MM.1S (cell line): ENCODE results near the gene VSIR.

Experiments used
- DNase-seq: peaks from one replicate; pipeline ENCODE4 v3.0.0-alpha.2; 2015
- H2AFZ ChIP-seq: fragments of 300-600 bp; sonication (generic); 2 replicates; pipeline ENCODE4 v1.6.0; 2016; ENCODE audit warnings: antibody characterized with exemption, low read length
- H3F3A ChIP-seq: fragments of 300-600 bp; sonication (generic); 2 replicates; pipeline ENCODE4 v1.6.1; 2016; ENCODE audit warnings: mild to moderate bottlenecking, antibody characterized with exemption, low read length, moderate library complexity, mixed read lengths; ENCODE audit not compliant: insufficient read depth
- H3K27ac ChIP-seq: fragments of 300-600 bp; sonication (generic); 2 replicates; pipeline ENCODE4 v1.5.1; 2016; ENCODE audit warnings: mild to moderate bottlenecking, low read length
- H3K27me3 ChIP-seq: fragments of 300-600 bp; sonication (generic); replicated peaks from 2 replicates; pipeline ENCODE4 v1.6.0; 2016; ENCODE audit warnings: low read length; ENCODE audit not compliant: insufficient read depth
- H3K36me3 ChIP-seq: fragments of 300-600 bp; sonication (generic); replicated peaks from 2 replicates; pipeline ENCODE4 v1.6.1; 2016; ENCODE audit warnings: mild to moderate bottlenecking, low read length, mixed read lengths; ENCODE audit not compliant: insufficient read depth
- H3K4me1 ChIP-seq: fragments of 300-600 bp; sonication (generic); 2 replicates; pipeline ENCODE4 v1.6.1; 2016; ENCODE audit warnings: low read length, mixed read lengths
- H3K4me2 ChIP-seq: fragments of 300-600 bp; sonication (generic); 2 replicates; pipeline ENCODE4 v1.6.0; 2016; ENCODE audit warnings: low read depth, low read length
- H3K4me3 ChIP-seq: fragments of 300-600 bp; sonication (generic); 2 replicates; pipeline ENCODE4 v1.5.1; 2016; ENCODE audit warnings: low read length, mixed read lengths
- H3K79me2 ChIP-seq: fragments of 300-600 bp; sonication (generic); 2 replicates; pipeline ENCODE4 v1.6.1; 2016; ENCODE audit warnings: mixed run types, low read length, mixed read lengths
- H3K9ac ChIP-seq: fragments of 300-600 bp; sonication (generic); 2 replicates; pipeline ENCODE4 v1.6.1; 2016; ENCODE audit warnings: low read length, mixed read lengths
- H3K9me2 ChIP-seq: fragments of 300-600 bp; sonication (generic); replicated peaks from 2 replicates; pipeline ENCODE4 v1.6.1; 2016; ENCODE audit warnings: mild to moderate bottlenecking, low read length, mixed read lengths; ENCODE audit not compliant: insufficient read depth
- H3K9me3 ChIP-seq: fragments of 300-600 bp; sonication (generic); replicated peaks from 2 replicates; pipeline ENCODE4 v1.6.1; 2016; ENCODE audit warnings: mild to moderate bottlenecking, low read length, mixed read lengths; ENCODE audit not compliant: insufficient read depth
- H4K20me1 ChIP-seq: fragments of 300-600 bp; sonication (generic); 2 replicates; pipeline ENCODE4 v1.6.1; 2016; ENCODE audit warnings: mild to moderate bottlenecking, low read length, moderate library complexity, mixed read lengths; ENCODE audit not compliant: insufficient read depth
- EZH2 ChIP-seq: fragments of 300-600 bp; sonication (generic); optimal IDR thresholded peaks from 2 replicates; pipeline ENCODE3; 2017; ENCODE audit warnings: low read depth, mild to moderate bottlenecking, antibody characterized with exemption, low read length, mixed read lengths
- EZH2phosphoT487 ChIP-seq: fragments of 300-600 bp; sonication (generic); IDR thresholded peaks from 2 replicates; pipeline ENCODE4 v1.6.1; 2018; ENCODE audit warnings: antibody characterized with exemption, low read length
- TF ChIP-seq, protein P1 (sequence below): fragments of 300-600 bp; sonication (generic); IDR thresholded peaks from 2 replicates; pipeline ENCODE4 v1.5.1; 2016; ENCODE audit warnings: antibody characterized with exemption, low read length, mixed read lengths

Gene VSIR

DNA sequence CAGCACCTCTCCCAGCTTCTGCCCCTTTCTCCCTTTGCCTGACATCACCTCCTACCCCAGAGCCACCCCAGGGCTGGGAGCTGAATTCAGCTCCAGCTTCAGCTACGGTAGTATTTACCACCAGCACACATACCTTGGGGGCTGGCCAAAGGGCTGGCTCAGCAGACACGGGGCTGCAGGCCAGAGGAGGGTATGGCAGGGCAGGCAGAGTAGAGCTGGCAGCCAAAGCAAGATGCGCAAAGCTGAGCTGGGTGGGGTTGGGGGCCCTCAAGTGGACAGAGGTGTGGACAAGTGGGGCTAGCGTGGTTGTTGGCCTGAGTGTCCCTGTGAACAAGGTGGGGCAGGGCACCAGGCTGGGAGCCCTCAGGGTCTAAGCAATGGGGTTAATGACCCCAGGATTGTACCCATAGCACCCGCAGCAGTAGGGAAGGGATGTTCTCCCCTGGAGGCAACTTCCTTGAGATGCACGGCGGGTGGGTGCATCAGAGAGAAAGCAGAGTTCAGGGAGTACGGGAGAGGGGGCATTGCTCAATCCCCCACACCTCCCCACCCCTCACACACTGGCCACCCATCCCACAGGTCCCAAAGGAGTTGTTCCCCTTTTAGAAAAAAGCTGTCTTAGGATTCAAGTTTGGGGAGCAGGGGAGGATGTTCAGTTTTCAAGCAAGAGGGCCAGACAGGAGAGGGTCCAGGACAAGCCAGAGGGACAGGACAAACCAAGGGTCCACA lies 8.0 kb downstream of the VSIR start:
- Histone ChIP-seq H2AFZ (no peak overlapping the region), H3K36me3 (no peaks in the 10 kb centered on the region), H3K9ac (no peak overlapping the region), H3F3A (peaks cover 6% of the 10 kb centered on the region), H3K9me3 (no peaks in the 10 kb centered on the region), H3K9me2 (no peaks in the 10 kb centered on the region), H3K4me1 (peaks cover 10% of the 10 kb centered on the region), H3K27ac (no peak overlapping the region), H3K27me3 (no peaks in the 10 kb centered on the region), H3K4me2 (no peak overlapping the region), H3K79me2 (no peaks in the 10 kb centered on the region; the same call in 1 of the 2 replicates), H3K4me3 (no peak overlapping the region), H4K20me1 (no peaks in the 10 kb centered on the region)
- no peak for TF ChIP-seq EZH2phosphoT487
- no peak for TF ChIP-seq EZH2
- DNase-seq = no peak

DNA sequence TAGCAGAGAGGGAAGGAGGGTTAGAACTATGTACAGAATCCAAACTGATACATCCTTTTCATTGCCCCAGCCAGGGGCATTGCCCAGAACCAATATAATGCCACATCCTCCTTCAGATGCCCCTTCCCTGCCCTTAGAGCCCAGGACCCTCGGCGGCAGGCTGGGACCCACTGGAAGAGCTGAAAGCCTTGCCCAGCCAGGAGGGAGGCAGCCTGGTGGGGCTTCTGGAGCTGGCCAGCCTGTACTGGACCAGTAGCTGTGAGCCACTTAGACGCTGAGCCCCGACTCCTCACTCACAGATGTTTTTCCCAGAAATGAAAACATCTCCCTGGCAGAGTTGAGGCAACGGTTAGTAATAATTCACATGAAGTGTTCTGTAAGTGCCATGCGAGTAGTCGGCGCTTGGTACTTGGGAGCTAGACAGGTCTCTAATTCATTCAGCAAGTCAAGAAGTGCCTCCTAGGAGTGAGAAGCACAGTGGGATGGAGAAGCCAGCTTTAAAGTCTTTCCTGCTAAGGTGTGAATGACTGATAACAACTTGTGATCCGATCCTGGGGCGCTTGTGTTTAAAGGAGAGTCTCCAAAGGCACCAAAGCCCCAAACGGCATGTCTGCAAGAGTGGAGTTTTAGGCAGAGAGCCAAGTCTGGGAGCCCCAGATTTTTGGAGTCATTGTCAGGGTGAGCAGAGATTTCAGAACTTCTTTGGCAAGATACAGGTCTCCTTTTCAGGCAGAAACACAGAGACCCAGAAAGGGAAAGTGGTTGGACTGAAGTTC lies 9.8 kb downstream of the VSIR start:
- no peaks in the 10 kb centered on the region; the same call in 1 of the 2 replicates for H3K4me1 ChIP-seq

DNA sequence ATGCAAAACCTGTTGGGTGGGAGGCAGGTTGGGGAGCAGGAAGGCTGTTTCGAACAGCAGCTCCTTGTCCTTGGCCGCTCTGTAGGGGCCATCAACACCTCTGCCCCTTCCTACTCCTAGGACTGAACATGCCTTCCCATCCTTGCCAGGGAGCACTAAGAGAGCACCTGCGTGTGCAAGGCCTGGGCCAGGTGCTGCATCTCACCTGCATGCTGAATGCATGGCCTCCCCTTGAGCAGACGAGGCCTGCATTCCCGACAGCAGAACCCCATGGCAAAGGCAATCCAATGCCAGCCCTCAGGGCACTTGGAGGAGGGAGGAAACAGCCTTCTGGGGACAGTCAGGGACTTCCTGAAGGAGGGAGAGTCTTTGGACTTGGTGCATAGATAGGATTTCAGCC lies 11.0 kb downstream of the VSIR start:
- H3K4me2 ChIP-seq = no peak overlapping the region
- no peaks in the 10 kb centered on the region for H3K9me3 ChIP-seq
- H3K4me3 ChIP-seq = no peak overlapping the region
- no peak overlapping the region for H3K9ac ChIP-seq
- no peaks in the 10 kb centered on the region for H3K9me2 ChIP-seq
- no peak overlapping the region for H2AFZ ChIP-seq
- no peaks in the 10 kb centered on the region for H3F3A ChIP-seq
- H3K27me3 ChIP-seq = no peaks in the 10 kb centered on the region
- H3K36me3 ChIP-seq = no peaks in the 10 kb centered on the region
- no peaks in the 10 kb centered on the region for H3K4me1 ChIP-seq
- TF ChIP-seq, protein P1, sequence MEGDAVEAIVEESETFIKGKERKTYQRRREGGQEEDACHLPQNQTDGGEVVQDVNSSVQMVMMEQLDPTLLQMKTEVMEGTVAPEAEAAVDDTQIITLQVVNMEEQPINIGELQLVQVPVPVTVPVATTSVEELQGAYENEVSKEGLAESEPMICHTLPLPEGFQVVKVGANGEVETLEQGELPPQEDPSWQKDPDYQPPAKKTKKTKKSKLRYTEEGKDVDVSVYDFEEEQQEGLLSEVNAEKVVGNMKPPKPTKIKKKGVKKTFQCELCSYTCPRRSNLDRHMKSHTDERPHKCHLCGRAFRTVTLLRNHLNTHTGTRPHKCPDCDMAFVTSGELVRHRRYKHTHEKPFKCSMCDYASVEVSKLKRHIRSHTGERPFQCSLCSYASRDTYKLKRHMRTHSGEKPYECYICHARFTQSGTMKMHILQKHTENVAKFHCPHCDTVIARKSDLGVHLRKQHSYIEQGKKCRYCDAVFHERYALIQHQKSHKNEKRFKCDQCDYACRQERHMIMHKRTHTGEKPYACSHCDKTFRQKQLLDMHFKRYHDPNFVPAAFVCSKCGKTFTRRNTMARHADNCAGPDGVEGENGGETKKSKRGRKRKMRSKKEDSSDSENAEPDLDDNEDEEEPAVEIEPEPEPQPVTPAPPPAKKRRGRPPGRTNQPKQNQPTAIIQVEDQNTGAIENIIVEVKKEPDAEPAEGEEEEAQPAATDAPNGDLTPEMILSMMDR = no peak
- TF ChIP-seq EZH2 (no peak), EZH2phosphoT487 (no peak)
- no peak for DNase-seq
- no peaks in the 10 kb centered on the region for H4K20me1 ChIP-seq
- no peaks in the 10 kb centered on the region for H3K79me2 ChIP-seq
- H3K27ac ChIP-seq = no peak overlapping the region

More for the DNA sequence above, 9.8 kb downstream of the VSIR start:
- TF ChIP-seq, protein P1 = no peak
- TF ChIP-seq EZH2phosphoT487 (no peak), EZH2 (no peak)
- Histone ChIP-seq H2AFZ (no peak overlapping the region), H3K4me2 (no peak overlapping the region), H3K9me2 (no peaks in the 10 kb centered on the region), H3K27me3 (no peaks in the 10 kb centered on the region), H3K9ac (no peak overlapping the region), H3K9me3 (no peaks in the 10 kb centered on the region), H4K20me1 (no peaks in the 10 kb centered on the region), H3K27ac (no peak overlapping the region), H3K4me3 (no peak overlapping the region), H3K79me2 (no peaks in the 10 kb centered on the region; the same call in 1 of the 2 replicates), H3K36me3 (no peaks in the 10 kb centered on the region), H3F3A (no peaks in the 10 kb centered on the region)
- DNase-seq = no peak
